Loucy (cell line): Measurements from ENCODE around the gene AFF3.

ENCODE experiments used
- H2AFZ ChIP-seq: fragments of 200-600 bp; sonication (generic); 2 replicates; pipeline ENCODE4 v1.6.0; 2016; ENCODE audit warnings: antibody characterized with exemption, mild to moderate bottlenecking, low read length, moderate library complexity
- H3F3A ChIP-seq: fragments of 200-600 bp; 2 replicates; pipeline ENCODE4 v1.6.0; 2016; ENCODE audit warnings: antibody characterized with exemption, low read depth, mild to moderate bottlenecking
- H3K27me3 ChIP-seq: fragments of 200-600 bp; sonication (generic); 2 replicates; pipeline ENCODE4 v1.6.1; 2014; ENCODE audit warnings: low read length, mild to moderate bottlenecking; ENCODE audit not compliant: insufficient read depth, poor library complexity, severe bottlenecking
- H3K36me3 ChIP-seq: fragments of 200-600 bp; sonication (generic); 2 replicates; pipeline ENCODE4 v1.6.1; 2016; ENCODE audit warnings: low read length; ENCODE audit not compliant: insufficient read depth
- H3K4me1 ChIP-seq: fragments of 200-600 bp; sonication (generic); 2 replicates; pipeline ENCODE4 v1.5.1; 2014; ENCODE audit warnings: low read length, mild to moderate bottlenecking; ENCODE audit not compliant: insufficient read depth, poor library complexity, severe bottlenecking
- H3K4me2 ChIP-seq: fragments of 200-600 bp; sonication (generic); 2 replicates; pipeline ENCODE4 v1.6.0; 2014; ENCODE audit warnings: antibody characterized with exemption, low read length, low read depth, mild to moderate bottlenecking; ENCODE audit not compliant: poor library complexity, severe bottlenecking
- H3K4me3 ChIP-seq: fragments of 200-600 bp; sonication (generic); 2 replicates; pipeline ENCODE4 v1.5.1; 2014; ENCODE audit warnings: low read length, mild to moderate bottlenecking, mixed read lengths; ENCODE audit not compliant: poor library complexity, severe bottlenecking
- H3K79me2 ChIP-seq: fragments of 200-600 bp; sonication (generic); 2 replicates; pipeline ENCODE4 v1.6.1; 2014; ENCODE audit warnings: low read length; ENCODE audit not compliant: insufficient read depth
- H3K9ac ChIP-seq: fragments of 200-600 bp; sonication (generic); 2 replicates; pipeline ENCODE4 v1.6.0; 2014; ENCODE audit warnings: mild to moderate bottlenecking, low read depth, low read length, moderate library complexity; ENCODE audit not compliant: poor library complexity, severe bottlenecking
- H3K9me2 ChIP-seq: fragments of 200-600 bp; sonication (generic); replicated peaks from 2 replicates; pipeline ENCODE4 v1.6.1; 2016; ENCODE audit warnings: low read depth, low read length, mixed read lengths
- H3K9me3 ChIP-seq: fragments of 200-600 bp; sonication (generic); 2 replicates; pipeline ENCODE4 v1.6.1; 2014; ENCODE audit warnings: mild to moderate bottlenecking, antibody characterized with exemption, low read length, low read depth; ENCODE audit not compliant: insufficient read depth
- H4K20me1 ChIP-seq: fragments of 200-600 bp; sonication (generic); 2 replicates; pipeline ENCODE4 v1.6.0; 2014; ENCODE audit warnings: antibody characterized with exemption, low read length, mild to moderate bottlenecking; ENCODE audit not compliant: insufficient read depth, poor library complexity, severe bottlenecking
- EZH2phosphoT487 ChIP-seq: fragments of 200-600 bp; IDR thresholded peaks from 2 replicates; pipeline ENCODE4 v1.6.1; 2018; ENCODE audit warnings: antibody characterized with exemption, mild to moderate bottlenecking, moderate library complexity, borderline replicate concordance
- TF ChIP-seq, protein P1 (sequence below): fragments of 200-600 bp; sonication (generic); conservative IDR thresholded peaks from 2 replicates; pipeline ENCODE4 v1.5.1; 2014; ENCODE audit warnings: mild to moderate bottlenecking, antibody characterized with exemption, low read length

AFF3 gene

DNA sequence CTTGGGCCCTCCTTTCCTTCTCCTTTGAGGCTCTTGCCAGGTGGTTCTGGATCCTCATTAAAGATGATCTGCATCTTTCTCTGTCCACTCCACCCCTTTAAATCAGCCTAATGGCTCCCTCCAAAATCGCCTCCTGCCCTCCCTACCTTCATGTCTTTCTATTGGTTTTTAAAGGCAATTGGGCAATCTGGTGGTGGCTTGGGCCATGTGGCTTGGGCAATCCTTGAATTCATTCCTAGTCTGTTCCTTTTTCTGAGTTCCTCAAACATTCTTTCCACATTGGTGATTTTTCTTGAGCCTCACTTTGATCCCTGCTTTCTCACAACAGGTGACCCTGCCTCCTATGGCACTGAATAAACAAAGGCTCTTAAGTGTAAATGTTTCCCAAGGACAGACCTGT, 386.3 kb downstream of the AFF3 start:
- H3K79me2 ChIP-seq = no peaks in the 10 kb centered on the region
- H3K27me3 ChIP-seq = no peaks in the 10 kb centered on the region
- no peaks in the 10 kb centered on the region for H3F3A ChIP-seq
- no peaks in the 10 kb centered on the region for H4K20me1 ChIP-seq
- peaks cover 7% of the 10 kb centered on the region for H3K4me1 ChIP-seq
- no peaks in the 10 kb centered on the region for H3K36me3 ChIP-seq
- H3K4me2 ChIP-seq = no peak overlapping the region
- TF ChIP-seq EZH2phosphoT487 = no peak
- TF ChIP-seq, protein P1, sequence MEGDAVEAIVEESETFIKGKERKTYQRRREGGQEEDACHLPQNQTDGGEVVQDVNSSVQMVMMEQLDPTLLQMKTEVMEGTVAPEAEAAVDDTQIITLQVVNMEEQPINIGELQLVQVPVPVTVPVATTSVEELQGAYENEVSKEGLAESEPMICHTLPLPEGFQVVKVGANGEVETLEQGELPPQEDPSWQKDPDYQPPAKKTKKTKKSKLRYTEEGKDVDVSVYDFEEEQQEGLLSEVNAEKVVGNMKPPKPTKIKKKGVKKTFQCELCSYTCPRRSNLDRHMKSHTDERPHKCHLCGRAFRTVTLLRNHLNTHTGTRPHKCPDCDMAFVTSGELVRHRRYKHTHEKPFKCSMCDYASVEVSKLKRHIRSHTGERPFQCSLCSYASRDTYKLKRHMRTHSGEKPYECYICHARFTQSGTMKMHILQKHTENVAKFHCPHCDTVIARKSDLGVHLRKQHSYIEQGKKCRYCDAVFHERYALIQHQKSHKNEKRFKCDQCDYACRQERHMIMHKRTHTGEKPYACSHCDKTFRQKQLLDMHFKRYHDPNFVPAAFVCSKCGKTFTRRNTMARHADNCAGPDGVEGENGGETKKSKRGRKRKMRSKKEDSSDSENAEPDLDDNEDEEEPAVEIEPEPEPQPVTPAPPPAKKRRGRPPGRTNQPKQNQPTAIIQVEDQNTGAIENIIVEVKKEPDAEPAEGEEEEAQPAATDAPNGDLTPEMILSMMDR = no peak
- H3K9me3 ChIP-seq = no peaks in the 10 kb centered on the region
- no peak overlapping the region for H3K9ac ChIP-seq
- H3K9me2 ChIP-seq = no peaks in the 10 kb centered on the region
- H3K4me3 ChIP-seq = no peak overlapping the region
- H2AFZ ChIP-seq = no peak overlapping the region

GRCh38 chr2:99754210-99754609, 388.2 kb downstream of the AFF3 start:
- Histone ChIP-seq H2AFZ (no peak overlapping the region), H3K9ac (no peak overlapping the region), H3K27me3 (no peaks in the 10 kb centered on the region), H3K9me3 (no peaks in the 10 kb centered on the region), H3K4me1 (peaks cover 7% of the 10 kb centered on the region), H4K20me1 (no peaks in the 10 kb centered on the region), H3K79me2 (no peaks in the 10 kb centered on the region), H3K36me3 (no peaks in the 10 kb centered on the region), H3K4me3 (no peak overlapping the region), H3F3A (no peaks in the 10 kb centered on the region), H3K4me2 (no peak overlapping the region), H3K9me2 (no peaks in the 10 kb centered on the region)
- TF ChIP-seq, protein P1 = no peak
- no peak for TF ChIP-seq EZH2phosphoT487

DNA sequence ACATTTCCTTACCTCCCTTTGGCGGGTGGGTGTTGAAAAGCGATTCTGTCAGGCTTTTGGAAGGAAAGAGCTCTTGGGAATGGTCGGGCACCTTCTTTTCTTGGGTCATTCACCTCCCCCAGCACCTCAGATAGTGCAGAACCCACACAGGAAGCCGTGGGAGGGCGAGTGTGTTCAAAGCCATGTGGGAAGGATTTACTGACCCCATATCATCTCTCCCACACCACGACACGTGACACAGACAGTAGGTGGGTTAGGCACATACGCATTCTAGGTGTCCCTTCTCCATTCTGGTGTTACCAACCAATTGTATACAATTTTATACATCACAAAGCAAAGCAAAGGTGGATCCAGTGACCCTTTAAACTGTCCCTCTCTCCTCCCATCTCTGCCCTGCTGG, 388.9 kb downstream of the AFF3 start:
- H3K36me3 ChIP-seq = no peaks in the 10 kb centered on the region
- no peak overlapping the region for H3K9ac ChIP-seq
- no peaks in the 10 kb centered on the region for H3K27me3 ChIP-seq
- H3K9me3 ChIP-seq = no peaks in the 10 kb centered on the region
- H3K4me3 ChIP-seq = no peak overlapping the region
- H3K79me2 ChIP-seq = no peaks in the 10 kb centered on the region
- no peak overlapping the region for H2AFZ ChIP-seq
- H3K4me1 ChIP-seq = peaks cover 7% of the 10 kb centered on the region
- TF ChIP-seq EZH2phosphoT487 = no peak
- TF ChIP-seq, protein P1 = no peak
- no peaks in the 10 kb centered on the region for H4K20me1 ChIP-seq
- no peaks in the 10 kb centered on the region for H3F3A ChIP-seq
- no peaks in the 10 kb centered on the region for H3K9me2 ChIP-seq
- no peak overlapping the region for H3K4me2 ChIP-seq
